Stimulated activated CD8-positive, alpha-beta memory T cell treated with anti-CD3 and anti-CD28 coated beads, Interleukin-7, amount 100 ng/mL, for 4 hours (primary cell): ENCODE data around the gene RUBCNL.
"Not testable (repeated sequence)": the region's sequence is repeated elsewhere in the genome, so short reads cannot be mapped to it uniquely, and the experiment has no call there.

Source experiments
- DNase-seq, 2 donors: peaks; one replicate each; pipeline ENCODE4 v3.0.0-alpha.2; 2020; ENCODE audit warnings: low read depth in 2 of 2

The RUBCNL gene, protein sequence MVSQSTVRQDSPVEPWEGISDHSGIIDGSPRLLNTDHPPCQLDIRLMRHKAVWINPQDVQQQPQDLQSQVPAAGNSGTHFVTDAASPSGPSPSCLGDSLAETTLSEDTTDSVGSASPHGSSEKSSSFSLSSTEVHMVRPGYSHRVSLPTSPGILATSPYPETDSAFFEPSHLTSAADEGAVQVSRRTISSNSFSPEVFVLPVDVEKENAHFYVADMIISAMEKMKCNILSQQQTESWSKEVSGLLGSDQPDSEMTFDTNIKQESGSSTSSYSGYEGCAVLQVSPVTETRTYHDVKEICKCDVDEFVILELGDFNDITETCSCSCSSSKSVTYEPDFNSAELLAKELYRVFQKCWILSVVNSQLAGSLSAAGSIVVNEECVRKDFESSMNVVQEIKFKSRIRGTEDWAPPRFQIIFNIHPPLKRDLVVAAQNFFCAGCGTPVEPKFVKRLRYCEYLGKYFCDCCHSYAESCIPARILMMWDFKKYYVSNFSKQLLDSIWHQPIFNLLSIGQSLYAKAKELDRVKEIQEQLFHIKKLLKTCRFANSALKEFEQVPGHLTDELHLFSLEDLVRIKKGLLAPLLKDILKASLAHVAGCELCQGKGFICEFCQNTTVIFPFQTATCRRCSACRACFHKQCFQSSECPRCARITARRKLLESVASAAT

GRCh38 chr13:46387064-46387851 lies at the start of gene RUBCNL:
TSS of gene RUBCNL (minus strand) at chr13:46387252. CDS start at chr13:46372475, 14,777 bp downstream.
- DNase-seq = no peak

DNA sequence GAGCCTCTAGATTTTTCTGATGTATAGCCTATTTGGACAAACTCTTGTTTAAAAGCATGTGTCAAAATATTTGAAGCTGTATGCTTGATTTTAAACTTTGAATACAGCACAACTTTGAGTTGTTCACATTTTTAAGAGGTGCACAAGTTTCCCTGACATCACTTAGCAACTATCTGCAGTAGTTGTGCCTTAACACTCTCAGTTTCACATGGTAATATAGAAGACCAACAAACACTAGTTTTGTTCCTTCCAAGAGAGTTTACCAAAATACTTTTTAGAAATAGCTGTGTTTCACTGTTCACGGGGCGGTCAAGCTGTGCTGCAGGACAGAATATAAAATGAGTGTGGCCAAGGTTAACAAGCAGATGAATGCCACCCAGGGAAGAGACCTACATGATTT lies 42.5 kb upstream of the RUBCNL start:
- DNase-seq = not testable (repeated sequence)

DNA sequence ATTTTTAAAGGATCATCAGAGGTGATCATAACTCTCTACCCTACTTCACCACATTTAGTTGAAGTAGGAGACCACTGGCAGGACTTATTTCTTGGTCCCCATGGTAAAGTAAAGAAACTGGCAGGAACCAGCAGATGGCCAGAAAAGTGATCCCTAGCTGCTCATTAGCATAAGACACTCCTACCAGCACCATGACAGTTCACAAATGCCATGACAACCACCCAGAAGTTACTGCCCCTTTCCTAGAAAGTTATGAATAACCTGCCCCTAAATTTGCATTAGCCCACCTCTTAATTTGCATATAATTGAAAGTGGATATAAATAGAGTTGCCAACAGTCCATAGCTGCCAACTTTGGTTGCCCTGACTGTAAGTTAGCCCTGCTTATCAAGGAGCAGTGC lies 18.4 kb upstream of the RUBCNL start:
- no peak for DNase-seq

DNA sequence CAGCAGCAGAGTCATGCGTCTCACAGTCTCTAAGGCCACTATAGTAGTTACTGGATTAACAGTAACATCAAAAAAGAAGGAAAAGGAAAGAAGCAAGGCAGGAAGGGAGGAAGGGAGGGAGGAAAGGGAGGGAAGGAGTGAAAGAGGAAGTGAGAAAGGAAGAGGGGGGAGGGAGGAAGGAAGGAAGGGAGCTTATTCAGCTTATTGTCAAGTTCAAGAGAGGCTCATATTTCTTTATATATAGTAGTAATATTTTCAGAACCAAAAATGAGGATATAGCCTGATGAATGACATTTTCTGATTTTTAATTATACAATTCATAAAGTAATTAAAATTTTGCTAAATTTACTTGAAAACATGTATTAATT lies 17.7 kb upstream of the RUBCNL start:
- no peak for DNase-seq

- DNase-seq = no peak
Measured at GRCh38 chr13:46403851-46404732, 17.0 kb upstream of the RUBCNL start.

GRCh38 chr13:46402178-46402577 lies 15.1 kb upstream of the RUBCNL start:
- DNase-seq = no peak

DNA sequence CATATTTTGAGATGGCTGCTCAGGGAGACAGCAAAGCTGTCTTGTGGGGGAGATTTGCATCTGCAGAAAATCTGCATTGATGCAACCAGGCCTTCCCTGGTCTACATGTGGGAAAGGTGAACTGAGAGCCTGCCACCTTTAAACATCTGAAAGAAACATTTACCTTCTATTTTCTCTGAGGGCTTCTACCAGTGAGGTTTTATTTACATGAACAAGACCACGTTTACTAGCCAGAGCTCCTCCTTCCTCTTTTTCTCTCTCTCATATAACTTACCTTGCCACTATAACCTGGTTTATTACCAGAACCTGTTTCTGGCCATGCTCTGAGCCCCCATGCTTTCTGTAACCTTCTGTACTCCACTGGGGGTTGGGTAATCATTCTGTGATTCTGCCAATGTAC lies 14.4 kb upstream of the RUBCNL start:
- no peak for DNase-seq

DNA sequence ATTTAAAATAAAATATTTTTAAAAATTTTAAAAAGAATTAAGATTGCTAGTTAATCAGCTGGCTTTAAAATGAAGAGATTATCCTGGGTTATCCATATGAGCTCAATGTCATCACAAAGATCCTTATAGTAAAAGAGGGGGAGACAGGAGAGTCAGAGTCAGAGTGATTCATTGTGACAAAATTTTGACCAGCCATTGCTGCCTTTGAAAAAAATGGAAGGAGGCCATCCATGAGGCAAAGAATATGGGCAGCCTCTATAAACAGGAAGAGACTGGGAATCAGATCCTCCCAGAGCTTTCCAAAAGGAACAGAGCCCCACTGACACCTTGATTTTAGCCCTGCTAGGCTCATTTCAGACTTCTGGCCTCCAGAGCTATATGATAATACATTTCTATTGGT lies 9.3 kb upstream of the RUBCNL start:
- no peak for DNase-seq

DNA sequence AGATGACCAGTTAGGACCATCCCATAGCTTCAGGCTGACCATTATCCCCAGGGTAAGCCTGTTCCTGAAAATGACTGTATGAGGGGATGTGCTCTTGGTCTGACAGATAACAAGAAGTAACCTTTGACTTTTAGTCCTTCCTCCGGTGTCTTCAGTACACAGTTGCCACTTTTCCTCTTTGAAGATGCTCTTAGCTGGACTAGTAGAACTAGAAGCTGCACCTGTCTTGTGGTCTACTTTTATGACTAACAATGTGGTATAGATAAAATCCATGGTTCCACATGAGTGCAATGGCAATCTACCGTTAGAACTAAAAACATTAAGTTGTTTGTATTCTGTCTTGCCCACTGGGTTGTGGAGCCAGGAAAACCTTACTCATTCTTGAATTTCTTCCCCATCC lies 5.9 kb upstream of the RUBCNL start:
- DNase-seq = no peak

GRCh38 chr13:46389457-46390451 lies 2.7 kb upstream of the RUBCNL start:
- no peak for DNase-seq

- no peak for DNase-seq
Measured at GRCh38 chr13:46388846-46389245, 1.8 kb upstream of the RUBCNL start.

- no peak for DNase-seq
Measured at GRCh38 chr13:46388308-46388707, 1.3 kb upstream of the RUBCNL start.

GRCh38 chr13:46386392-46387063 lies 524 bp downstream of the RUBCNL start:
- no peak for DNase-seq

- no peak for DNase-seq
Measured at GRCh38 chr13:46385946-46386345, 1.1 kb downstream of the RUBCNL start.

GRCh38 chr13:46383383-46383782 lies 3.7 kb downstream of the RUBCNL start:
- DNase-seq = no peak

GRCh38 chr13:46382224-46382623 lies 4.8 kb downstream of the RUBCNL start:
- no peak for DNase-seq

- no peak for DNase-seq
Measured at GRCh38 chr13:46380242-46380641, 6.8 kb downstream of the RUBCNL start.

DNA sequence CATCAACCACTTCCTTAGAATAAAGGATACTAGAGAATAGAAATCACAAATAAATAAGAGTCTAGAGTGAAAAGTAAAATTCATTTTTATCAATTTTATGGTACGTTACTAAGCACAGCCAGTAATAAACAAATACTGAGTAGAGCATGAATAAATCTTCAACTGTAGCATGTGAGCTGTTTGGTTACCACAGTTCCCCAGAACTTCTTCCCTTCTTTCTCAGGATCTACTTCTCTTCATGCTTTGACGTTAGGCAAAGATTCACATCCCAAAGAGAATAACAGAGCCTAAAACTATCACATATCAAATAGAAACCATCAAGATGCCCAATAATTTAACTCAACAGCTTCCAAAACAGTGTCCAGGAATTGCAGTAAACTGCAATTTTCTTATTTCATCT lies 7.4 kb downstream of the RUBCNL start:
- DNase-seq = no peak

- no peak for DNase-seq
Measured at GRCh38 chr13:46378411-46378810, 8.6 kb downstream of the RUBCNL start.

- DNase-seq = no peak
Measured at GRCh38 chr13:46377554-46377953, 9.5 kb downstream of the RUBCNL start.
